GM18951 (cell line): ENCODE data around the gene INSYN1.
"Not testable (repeated sequence)": the region's sequence is repeated elsewhere in the genome, so short reads cannot be mapped to it uniquely, and the experiment has no call there.

Source experiments
- POLR2A ChIP-seq: IDR thresholded peaks from 4 replicates; pipeline ENCODE4 v1.6.1; 2011; ENCODE audit warnings: mild to moderate bottlenecking; ENCODE audit not compliant: insufficient read length, insufficient read depth; ENCODE audit errors: extremely low read depth
- in situ Hi-C: fragments of 300-500 bp; cut with MboI; formaldehyde crosslinking; loops from one replicate; pipeline ENCODE4 v1.12.0; 2022; ENCODE audit warnings: low sequenced_read_pairs, mixed read lengths, inconsistent platforms; ENCODE audit not compliant: unreplicated experiment

The INSYN1 gene

GRCh38 chr15:73753250-73754130 lies at the start of gene INSYN1:
Gene INSYN1 (minus strand): TSS chr15:73753351. CDS start chr15:73751130, 2,221 bp downstream.
- in situ Hi-C loops, result no loop called here
- no peak for TF ChIP-seq POLR2A

GRCh38 chr15:73802431-73803041 lies 49.4 kb upstream of the INSYN1 start:
- in situ Hi-C loops, result no loop called here

GRCh38 chr15:73800662-73801345 lies 47.7 kb upstream of the INSYN1 start:
- in situ Hi-C loops, result no loop called here

More at GRCh38 chr15:73802431-73803041, 49.4 kb upstream of the INSYN1 start:
- TF ChIP-seq POLR2A, result no peak

GRCh38 chr15:73799466-73799865 lies 46.3 kb upstream of the INSYN1 start:
- in situ Hi-C loops, result no loop called here
- TF ChIP-seq POLR2A, result no peak

More at GRCh38 chr15:73800662-73801345, 47.7 kb upstream of the INSYN1 start:
- no peak for TF ChIP-seq POLR2A

- in situ Hi-C loops, result no loop called here
- no peak for TF ChIP-seq POLR2A
These were observed 44.4 kb upstream of the INSYN1 start for GRCh38 chr15:73797366-73798158.

GRCh38 chr15:73796331-73796831 lies 43.2 kb upstream of the INSYN1 start:
- in situ Hi-C loops, result no loop called here
- no peak for TF ChIP-seq POLR2A

GRCh38 chr15:73794443-73795133 lies 41.4 kb upstream of the INSYN1 start:
- TF ChIP-seq POLR2A, result no peak
- in situ Hi-C loops, result no loop called here

- in situ Hi-C loops, result not testable (repeated sequence)
These were observed 39.9 kb upstream of the INSYN1 start for GRCh38 chr15:73792899-73793541.

- in situ Hi-C loops, result no loop called here
- no peak for TF ChIP-seq POLR2A
These were observed 39.3 kb upstream of the INSYN1 start for GRCh38 chr15:73792415-73792814.

- no peak for TF ChIP-seq POLR2A
- in situ Hi-C loops, result no loop called here
These were observed 36.5 kb upstream of the INSYN1 start for GRCh38 chr15:73789521-73790240.

GRCh38 chr15:73787621-73788020 lies 34.5 kb upstream of the INSYN1 start:
- in situ Hi-C loops, result no loop called here
- TF ChIP-seq POLR2A, result no peak
